Subcutaneous adipose tissue (tissue), 4 donors: ENCODE data around the gene RHOT2. TPM values are rescaled to one million over a fixed set of nuclear protein-coding genes. Genes with fewer than 3 reads are reported as not detected.

ENCODE experiments used
- total RNA-seq, 4 donors: library from RNA; depleted of rRNA; stranded (reverse); fragments of >200 nt; gene quantifications; one replicate each; pipeline ENCODE4 v1.1.0, GENCODE V29; 2016
- TF ChIP-seq, protein P1 (sequence below): fragments of 450-650 bp; IDR thresholded peaks from one replicate; pipeline ENCODE4 v1.5.1; 2016; ENCODE audit warnings: low read depth, mild to moderate bottlenecking, control low read depth, antibody characterized with exemption, moderate library complexity

The RHOT2 gene
- total RNA-seq, 4 donors from 2014 or later: 26.2 to 75.4 (median 37.8) TPM

GRCh38 chr16:683396-684070 lies 15.6 kb downstream of the RHOT2 start:
- TF ChIP-seq, protein P1, sequence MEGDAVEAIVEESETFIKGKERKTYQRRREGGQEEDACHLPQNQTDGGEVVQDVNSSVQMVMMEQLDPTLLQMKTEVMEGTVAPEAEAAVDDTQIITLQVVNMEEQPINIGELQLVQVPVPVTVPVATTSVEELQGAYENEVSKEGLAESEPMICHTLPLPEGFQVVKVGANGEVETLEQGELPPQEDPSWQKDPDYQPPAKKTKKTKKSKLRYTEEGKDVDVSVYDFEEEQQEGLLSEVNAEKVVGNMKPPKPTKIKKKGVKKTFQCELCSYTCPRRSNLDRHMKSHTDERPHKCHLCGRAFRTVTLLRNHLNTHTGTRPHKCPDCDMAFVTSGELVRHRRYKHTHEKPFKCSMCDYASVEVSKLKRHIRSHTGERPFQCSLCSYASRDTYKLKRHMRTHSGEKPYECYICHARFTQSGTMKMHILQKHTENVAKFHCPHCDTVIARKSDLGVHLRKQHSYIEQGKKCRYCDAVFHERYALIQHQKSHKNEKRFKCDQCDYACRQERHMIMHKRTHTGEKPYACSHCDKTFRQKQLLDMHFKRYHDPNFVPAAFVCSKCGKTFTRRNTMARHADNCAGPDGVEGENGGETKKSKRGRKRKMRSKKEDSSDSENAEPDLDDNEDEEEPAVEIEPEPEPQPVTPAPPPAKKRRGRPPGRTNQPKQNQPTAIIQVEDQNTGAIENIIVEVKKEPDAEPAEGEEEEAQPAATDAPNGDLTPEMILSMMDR: no peak

DNA sequence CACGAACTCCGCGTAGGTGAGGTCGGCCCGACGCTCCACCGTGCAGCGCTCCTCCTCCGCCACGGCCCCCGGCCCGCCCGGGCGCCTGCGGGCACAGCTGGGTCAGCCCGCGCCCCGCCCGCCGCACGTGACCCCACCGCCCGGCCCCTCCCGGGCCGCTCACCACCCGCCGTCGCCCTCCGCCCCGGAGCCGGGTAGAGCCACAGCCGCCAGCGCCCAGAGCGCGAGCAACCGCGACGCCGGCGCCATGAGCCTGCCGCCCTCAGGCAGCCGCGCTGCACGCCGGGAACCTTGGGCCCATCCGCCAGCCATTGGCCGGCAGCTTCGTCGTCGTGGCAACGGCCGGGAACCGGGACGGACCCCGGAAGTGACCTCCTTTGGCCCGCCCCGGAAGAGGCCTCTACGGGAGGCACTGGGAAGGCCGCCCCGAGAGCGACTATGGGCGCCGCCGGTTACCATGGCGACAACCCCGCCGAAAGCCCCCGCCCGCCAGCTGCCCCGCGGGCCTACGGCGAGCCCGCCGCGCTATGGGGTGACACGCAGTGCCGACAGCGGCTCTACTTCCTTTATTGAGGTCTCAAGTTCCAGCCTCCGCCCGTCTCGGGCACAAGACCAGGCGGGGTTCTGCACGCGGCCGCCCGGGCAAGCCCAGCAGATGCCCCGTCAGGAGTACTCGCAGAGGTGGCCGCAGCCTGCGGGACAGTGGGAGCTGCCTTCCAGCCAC lies 16.3 kb downstream of the RHOT2 start, which contains the start of gene JMJD8:
Gene JMJD8 (minus strand): TSS at position 264 of the 724 bp plus-strand sequence. CDS start 15 bp downstream, at position 249.
- TF ChIP-seq, protein P1: no peak

- TF ChIP-seq, protein P1: no peak
These were observed 17.2 kb downstream of the RHOT2 start for GRCh38 chr16:684961-685696.

DNA sequence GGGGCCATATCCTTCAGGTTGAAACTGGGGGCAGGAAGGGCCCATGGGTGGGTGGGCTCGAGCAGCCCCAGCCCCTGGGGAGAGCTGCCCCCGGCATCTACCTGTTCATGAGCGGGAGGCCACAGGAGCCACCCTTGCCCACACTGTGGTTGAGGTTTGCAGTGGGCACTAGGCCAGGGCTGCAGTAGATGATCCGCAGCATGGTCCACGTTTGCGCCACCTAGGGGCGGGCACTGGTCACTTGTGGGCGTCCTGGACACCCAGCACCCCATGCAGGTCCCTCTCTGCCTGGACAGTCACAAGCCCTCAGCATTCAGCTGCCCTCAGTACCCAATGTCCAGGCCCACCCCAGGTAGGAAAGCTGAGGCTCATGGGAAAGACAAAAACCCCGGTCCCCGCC lies 18.0 kb downstream of the RHOT2 start:
- TF ChIP-seq, protein P1: no peak

- TF ChIP-seq, protein P1: no peak
These were observed 18.7 kb downstream of the RHOT2 start for GRCh38 chr16:686459-687260.

DNA sequence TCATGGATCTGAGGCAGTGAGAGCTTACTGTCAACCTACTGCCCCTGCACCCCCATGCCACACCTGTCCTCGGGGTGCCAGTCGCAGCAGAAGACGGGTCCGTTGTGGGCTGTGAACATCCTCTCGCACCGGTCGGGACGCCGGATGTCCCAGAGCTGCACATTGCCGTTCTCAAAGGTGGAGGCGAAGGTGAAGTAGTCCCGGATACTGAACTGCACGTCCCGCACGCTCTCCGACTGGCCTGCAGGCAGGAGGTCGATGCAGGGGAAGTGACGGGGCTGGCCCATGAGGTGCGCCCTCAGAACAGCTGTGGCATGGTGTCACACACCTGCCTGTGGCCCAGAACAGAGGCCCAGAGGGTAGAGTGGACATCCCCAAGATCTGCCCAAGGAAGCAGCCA lies 19.6 kb downstream of the RHOT2 start:
- TF ChIP-seq, protein P1: no peak
